Measurements from ENCODE around the gene MLEC.

- TF ChIP-seq EZH2 (IDR thresholded peaks at IDR 0.05; ENCODE audit: insufficient read depth, poor library complexity, severe bottlenecking) = no peak
- TF ChIP-seq EZH2phosphoT487 (IDR thresholded peaks at IDR 0.05; ENCODE audit: insufficient read depth, low read depth) = no peak
Observed at GRCh38 chr12:120698665-120699064, 11.7 kb downstream of the MLEC start.
